IMR-90 (cell line): ENCODE results near the gene MACC1. TPM values are rescaled to one million over a fixed set of nuclear protein-coding genes. Genes with fewer than 3 reads are reported as not detected.

Experiments used
- ATAC-seq: fragments of 200-7000 bp; cut with Tn5 transposase; 2 replicates; pipeline ENCODE4 v1.9.1; 2020; ENCODE audit warnings: low read depth, mild to moderate bottlenecking, moderate library complexity
- BruUV-seq: library from RNA; stranded (reverse); fragments of 400-500 nt; replicated peaks from 2 replicates; lab custom pipeline; 2021; lab: Mats Ljungman, UMichigan
- CTCF ChIA-PET: fragments of 300-600 bp; formaldehyde crosslinking; extraction: SDS; loops from one replicate; lab custom pipeline; 2021; ENCODE audit warnings: antibody characterized with exemption; lab: Yijun Ruan, JAX
- POLR2A ChIA-PET: fragments of 300-600 bp; sonication (Branson Sonifier 250); formaldehyde crosslinking; loops from one replicate; lab custom pipeline; 2022; ENCODE audit warnings: antibody characterized with exemption; ENCODE audit not compliant: unreplicated experiment; lab: Charles Lee
- DNase-seq: peaks from one replicate; pipeline ENCODE4 v3.0.0; 2013
- H2AFZ ChIP-seq: replicated peaks from 2 replicates; pipeline ENCODE3; 2013; ENCODE audit warnings: low read length, mild to moderate bottlenecking; ENCODE audit not compliant: poor library complexity
- H2AK5ac ChIP-seq: 2 replicates; pipeline ENCODE4 v1.6.1; 2013; ENCODE audit warnings: low read depth, low read length, inconsistent platforms
- H2AK9ac ChIP-seq: replicated peaks from 2 replicates; pipeline ENCODE3; 2013; ENCODE audit warnings: mild to moderate bottlenecking, low read depth, low read length, moderate library complexity; ENCODE audit not compliant: poor library complexity
- H2BK120ac ChIP-seq: 2 replicates; pipeline ENCODE4 v1.6.1; 2013; ENCODE audit warnings: low read depth, low read length, inconsistent platforms
- H2BK15ac ChIP-seq: 3 replicates; pipeline ENCODE4 v1.6.1; 2013; ENCODE audit warnings: low read depth, low read length, inconsistent platforms
- H2BK20ac ChIP-seq: 2 replicates; pipeline ENCODE4 v1.6.1; 2013; ENCODE audit warnings: low read depth, mild to moderate bottlenecking, inconsistent platforms, low read length, moderate library complexity
- H2BK5ac ChIP-seq: 2 replicates; pipeline ENCODE4 v1.6.1; 2013; ENCODE audit warnings: mild to moderate bottlenecking, low read depth, low read length, inconsistent platforms; ENCODE audit not compliant: poor library complexity, severe bottlenecking
- H3K14ac ChIP-seq: replicated peaks from 2 replicates; pipeline ENCODE4 v1.6.1; 2013; ENCODE audit warnings: low read depth, low read length, inconsistent platforms
- H3K18ac ChIP-seq: 2 replicates; pipeline ENCODE4 v1.6.1; 2013; ENCODE audit warnings: low read depth, low read length, control low read depth
- H3K23ac ChIP-seq: 2 replicates; pipeline ENCODE4 v1.6.1; 2013; ENCODE audit warnings: low read depth, low read length, inconsistent platforms
- H3K27ac ChIP-seq: 2 replicates; pipeline ENCODE4 v1.5.1; 2013; ENCODE audit warnings: mild to moderate bottlenecking, control low read depth, low read length; ENCODE audit not compliant: insufficient read depth
- H3K27me3 ChIP-seq: 2 replicates; pipeline ENCODE4 v1.6.1; 2013; ENCODE audit warnings: low read length; ENCODE audit not compliant: control insufficient read depth, insufficient read depth
- H3K36me3 ChIP-seq: 2 replicates; pipeline ENCODE4 v1.6.1; 2013; ENCODE audit warnings: low read length, mixed read lengths; ENCODE audit not compliant: control insufficient read depth, insufficient read depth
- H3K4ac ChIP-seq: 2 replicates; pipeline ENCODE4 v1.6.1; 2013; ENCODE audit warnings: low read depth, low read length, inconsistent platforms
- H3K4me1 ChIP-seq: 2 replicates; pipeline ENCODE4 v1.6.1; 2013; ENCODE audit warnings: low read length, mixed read lengths; ENCODE audit not compliant: control insufficient read depth, insufficient read depth
- H3K4me2 ChIP-seq: 2 replicates; pipeline ENCODE4 v1.6.1; 2013; ENCODE audit warnings: low read depth, mild to moderate bottlenecking, control low read depth, low read length, moderate library complexity
- H3K4me3 ChIP-seq: 2 replicates; pipeline ENCODE4 v1.5.1; 2013; ENCODE audit warnings: low read depth, mild to moderate bottlenecking, control low read depth, low read length, moderate library complexity; ENCODE audit not compliant: insufficient read depth
- H3K56ac ChIP-seq: 2 replicates; pipeline ENCODE4 v1.6.1; 2013; ENCODE audit warnings: low read length, inconsistent platforms; ENCODE audit not compliant: insufficient read depth; ENCODE audit errors: extremely low read depth
- H3K79me1 ChIP-seq, 2 experiments: 2 replicates each; pipeline ENCODE4 v1.6.1; 2013; ENCODE audit warnings: low read length in 2 of 2, inconsistent platforms in 1 of 2, low read depth in 1 of 2
- H3K9ac ChIP-seq: 2 replicates; pipeline ENCODE4 v1.6.1; 2013; ENCODE audit warnings: low read depth, low read length, control low read depth
- H3K9me1 ChIP-seq: 2 replicates; pipeline ENCODE4 v1.6.1; 2013; ENCODE audit warnings: low read length, inconsistent platforms; ENCODE audit not compliant: insufficient read depth
- H3K9me3 ChIP-seq: 2 replicates; pipeline ENCODE4 v1.6.1; 2013; ENCODE audit warnings: low read length; ENCODE audit not compliant: control insufficient read depth, insufficient read depth
- H4K20me1 ChIP-seq: 2 replicates; pipeline ENCODE4 v1.6.1; 2013; ENCODE audit warnings: low read length, inconsistent platforms; ENCODE audit not compliant: insufficient read depth
- H4K5ac ChIP-seq: 2 replicates; pipeline ENCODE4 v1.6.1; 2013; ENCODE audit warnings: mild to moderate bottlenecking, low read depth, low read length, control low read depth
- H4K8ac ChIP-seq, 2 experiments: 2 replicates each; pipeline ENCODE4 v1.6.1; 2013; ENCODE audit warnings: low read depth in 2 of 2, low read length in 2 of 2, control low read depth in 1 of 2, inconsistent platforms in 1 of 2
- H4K91ac ChIP-seq: 2 replicates; pipeline ENCODE4 v1.6.1; 2013; ENCODE audit warnings: low read depth, low read length, inconsistent platforms; ENCODE audit not compliant: insufficient read depth
- CEBPB ChIP-seq: IDR thresholded peaks from 2 replicates; pipeline ENCODE4 v1.6.1; 2012; ENCODE audit warnings: low read depth, low read length, improper control_type of control experiment
- CTCF ChIP-seq: conservative IDR thresholded peaks from 2 replicates; pipeline ENCODE4 v1.5.1; 2012; ENCODE audit warnings: mild to moderate bottlenecking, low read depth, low read length, improper control_type of control experiment
- WGBS, 2 experiments: methylation state at CpG; one replicate each; pipeline versions ENCODE4 v1.1.5 to v1.1.7; 2013; ENCODE audit warnings: missing lambda C conversion rate in 2 of 2; ENCODE audit not compliant: insufficient read length in 1 of 2; ENCODE audit errors: extremely low coverage in 2 of 2; 5-methylcytosine and 5-hydroxymethylcytosine counted together
- dilution Hi-C: fragments of 300-500 bp; cut with HindIII; formaldehyde crosslinking; loops from one replicate; pipeline ENCODE4 v1.14.3; 2018; ENCODE audit warnings: low sequenced_read_pairs; ENCODE audit not compliant: unreplicated experiment
- in situ Hi-C: fragments of 300-500 bp; cut with MboI; formaldehyde crosslinking; loops from 3 replicates; pipeline ENCODE4 v1.14.3; 2019; ENCODE audit warnings: low sequenced_read_pairs, inconsistent platforms, mixed read lengths
- intact Hi-C: fragments of 100-400 bp; cut with micrococcal nuclease; formaldehyde crosslinking; loops from 2 replicates; pipeline ENCODE4 v1.10.0; 2022
- polyA plus RNA-seq, 3 experiments: library from polyadenylated mRNA; depleted of rRNA; stranded (reverse); fragments of >200 nt; gene quantifications; 2 replicates each; pipeline ENCODE4 v1.2.3, GENCODE V29; 2012; ENCODE audit warnings: low replicate concordance in 1 of 3
- total RNA-seq: library from RNA; depleted of rRNA; stranded (reverse); fragments of >200 nt; gene quantifications from 2 replicates; pipeline ENCODE4 v1.2.3, GENCODE V29; 2012

The MACC1 gene
- total and polyA plus RNA-seq, 2 of the 4 experiments (the other 2 are of a cell fraction): under 0.01 TPM; not detected in 1

DNA sequence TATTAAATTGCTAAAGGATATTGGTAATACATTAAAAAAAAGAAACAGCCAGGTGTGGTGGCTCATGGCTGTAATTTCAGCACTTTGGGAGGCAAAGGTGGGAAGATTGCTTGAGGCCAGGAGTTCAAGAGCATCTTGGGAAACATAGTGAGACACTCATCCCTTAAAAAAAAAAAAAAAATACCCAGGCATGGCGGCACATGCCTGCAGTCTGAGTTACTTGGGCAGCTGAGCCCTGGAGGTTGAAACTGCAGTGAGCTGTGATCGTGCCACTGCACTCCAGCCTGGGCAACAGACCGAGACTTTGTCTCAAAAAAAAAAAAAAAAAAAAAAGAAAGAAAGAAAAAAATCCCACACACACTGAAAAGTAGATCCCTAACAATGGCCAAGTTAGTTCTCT is 59.7 kb downstream of the MACC1 start:
- no peaks in the 10 kb centered on the region for H3K79me1 ChIP-seq
- no peaks in the 10 kb centered on the region for H3K4me1 ChIP-seq
- no peak overlapping the region for H3K9ac ChIP-seq
- H2BK15ac ChIP-seq: no peak overlapping the region
- in situ Hi-C loops (loop anchor here (25.0 kb wide), 2 partner anchors 395 to 430 kb away; partner anchors contain the start of gene TMEM196), dilution Hi-C loops (no loop called here), intact Hi-C loops (no loop called here)
- DNase-seq: no peak
- no peak overlapping the region for H4K8ac ChIP-seq
- H4K5ac ChIP-seq: no peak overlapping the region
- ChIA-PET POLR2A (no interaction called here), CTCF (no interaction called here)
- no peak overlapping the region for H3K4me3 ChIP-seq
- H3K18ac ChIP-seq: no peak overlapping the region
- ATAC-seq: no peak
- H3K14ac ChIP-seq: no peak overlapping the region
- no peaks in the 10 kb centered on the region for H4K20me1 ChIP-seq
- H3K56ac ChIP-seq: no peak overlapping the region
- no peaks in the 10 kb centered on the region for H3K27me3 ChIP-seq
- no peak overlapping the region; the same call in 1 of the 2 replicates for H3K27ac ChIP-seq
- H2AFZ ChIP-seq: no peak overlapping the region
- no peak overlapping the region for H3K4me2 ChIP-seq
- H3K36me3 ChIP-seq: no peaks in the 10 kb centered on the region
- TF ChIP-seq CEBPB (no peak), CTCF (no peak)
- no peak overlapping the region for H3K23ac ChIP-seq
- no peak overlapping the region for H3K4ac ChIP-seq
- no TSS peak for BruUV-seq
- H3K9me1 ChIP-seq: no peaks in the 10 kb centered on the region
- H2BK120ac ChIP-seq: no peak overlapping the region
- H2AK5ac ChIP-seq: no peak overlapping the region
- no CpG with 5 or more reads among the region's 3 CpGs for whole genome bisulfite sequencing, 2 experiments
- H3K9me3 ChIP-seq: no peaks in the 10 kb centered on the region
- H2BK5ac ChIP-seq: no peak overlapping the region
- no peak overlapping the region for H4K91ac ChIP-seq
- no peak overlapping the region for H2AK9ac ChIP-seq
- no peak overlapping the region for H2BK20ac ChIP-seq
